ENCODE results near the gene DNASE1L2.

Gene DNASE1L2

DNA sequence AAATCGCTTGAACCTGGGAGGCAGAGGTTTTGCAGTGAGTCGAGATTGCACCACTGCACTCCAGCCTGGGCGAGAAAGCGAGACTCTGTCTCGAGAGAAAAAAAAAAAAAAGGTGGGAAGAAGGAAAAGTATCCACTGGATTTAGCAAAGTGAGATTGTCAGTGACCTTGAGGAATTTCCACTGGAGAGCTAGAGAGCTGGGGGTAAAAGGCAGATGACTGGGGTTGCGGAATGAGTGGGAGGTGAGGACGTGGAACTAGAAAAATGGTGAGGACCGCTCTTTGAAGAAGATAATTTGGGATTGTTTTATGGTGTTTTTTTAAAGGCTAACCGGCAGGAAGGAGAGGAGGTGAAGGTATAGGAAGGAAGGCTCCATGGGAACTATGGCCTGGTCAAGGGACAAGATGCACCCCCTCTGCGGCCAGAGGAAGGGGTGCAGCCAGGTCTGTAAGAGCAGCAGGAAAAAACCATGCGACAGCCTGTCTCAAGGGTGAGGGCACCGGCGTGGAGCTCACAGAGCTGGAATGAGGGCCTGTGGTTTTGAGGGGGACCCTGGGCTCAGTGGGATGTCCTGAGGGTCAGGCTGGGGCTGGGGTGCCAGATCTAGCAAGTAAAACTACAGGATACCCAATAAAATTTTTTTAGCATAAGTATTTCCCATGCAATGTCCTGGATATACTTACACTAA is 31.7 kb upstream of the DNASE1L2 start:
- peak; percentile 57 for DNase-seq

DNA sequence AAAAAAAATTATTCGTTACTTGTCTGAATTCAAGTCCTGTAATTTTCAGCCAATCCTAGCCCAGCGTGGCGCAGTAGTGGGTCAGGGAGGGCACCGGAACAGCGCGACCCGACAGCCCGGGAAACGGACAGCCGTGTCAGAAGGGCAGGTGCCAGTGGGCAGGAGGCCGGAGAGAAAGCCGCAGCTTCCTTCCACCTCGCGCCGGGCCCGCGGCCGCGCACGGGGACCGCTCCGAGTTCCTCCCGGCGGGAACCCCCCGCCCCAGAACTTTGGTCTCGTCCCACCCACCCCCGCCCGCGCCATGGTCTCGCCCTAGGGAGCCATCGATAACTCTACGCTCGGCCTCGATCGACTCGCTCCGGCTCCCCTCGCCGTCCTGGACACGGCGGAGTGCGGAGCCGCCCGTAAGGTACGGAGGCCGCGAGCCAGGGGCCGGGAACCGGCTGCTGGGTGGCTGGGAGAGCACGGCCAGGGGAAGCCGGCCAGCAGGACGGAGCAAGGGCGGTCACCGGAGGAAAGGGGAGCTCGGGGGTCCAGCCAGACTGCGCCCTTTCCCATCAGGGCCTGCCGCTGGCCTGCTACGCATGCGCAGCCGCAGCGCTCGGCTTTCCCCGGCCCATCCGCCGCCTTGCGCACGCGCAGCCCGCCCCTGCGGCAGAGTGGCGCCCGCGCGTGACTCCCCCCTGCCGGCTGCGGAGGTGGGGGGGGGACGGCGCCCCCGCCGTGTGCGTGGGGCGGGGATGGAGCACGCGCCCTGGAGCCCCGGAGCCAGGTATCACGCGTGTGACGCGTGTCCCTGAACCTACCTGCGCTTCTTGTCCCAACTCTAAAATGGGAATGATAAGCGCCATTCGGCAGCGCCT is 30.9 kb upstream of the DNASE1L2 start, which contains the start of gene MLST8:
TSS of gene MLST8 (plus strand) at position 351 of the 863 bp plus-strand sequence. CDS start 632 bp downstream, outside the sequence.
- DNase-seq: peak; percentile 73

DNA sequence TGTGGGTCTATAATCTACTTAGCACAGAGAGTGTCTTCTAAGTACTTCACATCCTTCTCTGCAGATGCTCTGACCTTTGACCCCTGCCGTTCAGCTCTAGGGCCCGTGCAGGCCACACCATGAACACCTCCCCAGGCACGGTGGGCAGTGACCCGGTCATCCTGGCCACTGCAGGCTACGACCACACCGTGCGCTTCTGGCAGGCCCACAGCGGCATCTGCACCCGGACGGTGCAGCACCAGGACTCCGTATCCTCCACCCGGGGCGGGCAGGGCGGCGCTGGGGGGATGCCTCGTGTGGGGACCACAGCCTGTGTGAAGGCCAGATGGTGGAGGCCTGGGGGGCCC is 30.3 kb upstream of the DNASE1L2 start:
- DNase-seq: no peak

DNA sequence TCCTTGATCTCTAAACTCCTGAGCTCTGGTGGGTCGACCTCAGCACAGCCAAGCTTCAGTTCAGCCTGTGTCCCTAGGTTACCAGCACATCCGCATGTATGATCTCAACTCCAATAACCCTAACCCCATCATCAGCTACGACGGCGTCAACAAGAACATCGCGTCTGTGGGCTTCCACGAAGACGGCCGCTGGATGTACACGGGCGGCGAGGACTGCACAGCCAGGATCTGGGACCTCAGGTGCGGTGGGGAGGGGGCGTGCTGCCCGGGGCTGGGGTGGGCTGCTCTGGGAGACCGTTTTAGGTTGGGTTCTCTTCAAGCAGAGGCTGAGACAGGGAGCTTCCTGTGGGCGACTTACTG is 29.8 kb upstream of the DNASE1L2 start:
- DNase-seq: peak; percentile 9

DNA sequence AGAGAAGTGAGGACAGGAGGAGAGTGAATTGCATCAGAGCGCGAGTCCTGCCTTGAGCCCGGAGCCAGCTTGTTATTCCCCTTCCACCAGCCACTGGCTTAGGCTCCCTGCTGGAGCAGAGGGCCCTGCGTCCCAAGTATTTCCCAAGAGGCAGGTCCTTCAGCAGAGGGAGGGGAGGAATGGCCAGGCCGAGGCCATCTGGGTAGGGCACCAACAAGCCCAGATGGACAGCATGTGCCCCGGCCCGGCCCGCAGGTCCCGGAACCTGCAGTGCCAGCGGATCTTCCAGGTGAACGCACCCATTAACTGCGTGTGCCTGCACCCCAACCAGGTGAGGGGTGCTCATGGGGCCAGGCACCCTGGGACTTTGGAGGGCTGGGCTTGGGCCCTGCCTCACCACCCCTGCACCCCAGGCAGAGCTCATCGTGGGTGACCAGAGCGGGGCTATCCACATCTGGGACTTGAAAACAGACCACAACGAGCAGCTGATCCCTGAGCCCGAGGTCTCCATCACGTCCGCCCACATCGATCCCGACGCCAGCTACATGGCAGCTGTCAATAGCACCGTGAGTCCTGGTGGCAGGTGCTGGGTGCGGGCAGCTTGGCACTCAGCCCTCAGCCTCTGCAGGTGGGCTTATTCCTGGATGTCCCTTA is 29.3 kb upstream of the DNASE1L2 start:
- DNase-seq: no peak

DNA sequence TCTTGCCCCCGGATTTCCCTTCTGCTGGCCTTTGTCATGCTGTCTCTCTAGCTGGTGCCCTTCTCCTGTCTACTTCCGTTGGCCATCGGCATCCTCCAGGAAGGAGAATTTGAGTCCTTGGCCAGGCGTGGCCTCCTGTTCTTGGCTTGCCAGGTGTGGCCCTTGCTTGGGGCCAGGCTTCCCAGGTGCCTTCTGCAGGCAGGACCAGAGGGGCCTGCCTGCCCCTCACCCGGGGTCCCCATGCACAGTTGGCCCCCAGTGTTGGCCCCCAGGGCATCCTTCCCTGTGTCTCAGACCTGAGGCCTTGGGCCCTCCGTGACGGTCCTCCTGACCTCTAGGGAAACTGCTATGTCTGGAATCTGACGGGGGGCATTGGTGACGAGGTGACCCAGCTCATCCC is 28.4 kb upstream of the DNASE1L2 start:
- DNase-seq: no peak

DNA sequence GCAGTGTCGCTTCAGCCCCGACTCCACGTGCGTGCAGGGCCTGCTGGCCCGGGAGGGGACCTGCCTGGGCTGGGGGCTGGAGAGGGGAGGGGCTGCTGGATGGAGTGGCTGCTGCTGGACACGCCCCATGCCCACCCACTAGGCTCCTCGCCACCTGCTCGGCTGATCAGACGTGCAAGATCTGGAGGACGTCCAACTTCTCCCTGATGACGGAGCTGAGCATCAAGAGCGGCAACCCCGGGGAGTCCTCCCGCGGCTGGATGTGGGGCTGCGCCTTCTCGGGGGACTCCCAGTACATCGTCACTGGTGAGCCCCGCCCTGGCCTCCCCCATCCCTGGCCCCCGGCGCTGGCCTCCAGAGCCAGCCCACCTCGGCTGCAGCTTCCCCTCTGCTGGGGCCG is 27.9 kb upstream of the DNASE1L2 start:
- no peak for DNase-seq

DNA sequence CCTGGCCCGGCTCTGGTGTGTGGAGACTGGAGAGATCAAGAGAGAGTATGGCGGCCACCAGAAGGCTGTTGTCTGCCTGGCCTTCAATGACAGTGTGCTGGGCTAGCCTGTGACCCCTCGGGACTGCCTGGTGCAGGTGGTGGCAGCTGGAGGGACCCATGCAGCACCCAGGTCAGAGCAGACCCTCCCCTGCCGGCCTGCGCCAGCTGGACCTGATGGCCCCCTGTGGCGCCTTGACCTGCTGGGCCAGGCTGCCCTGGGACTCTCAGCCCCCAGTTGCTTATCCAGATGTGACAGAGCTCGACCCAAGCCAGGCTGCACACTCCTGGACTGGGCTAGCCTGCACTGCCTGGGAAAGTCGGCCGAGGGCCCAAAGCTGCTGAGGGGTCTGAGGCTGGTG is 27.5 kb upstream of the DNASE1L2 start:
- DNase-seq: no peak

DNA sequence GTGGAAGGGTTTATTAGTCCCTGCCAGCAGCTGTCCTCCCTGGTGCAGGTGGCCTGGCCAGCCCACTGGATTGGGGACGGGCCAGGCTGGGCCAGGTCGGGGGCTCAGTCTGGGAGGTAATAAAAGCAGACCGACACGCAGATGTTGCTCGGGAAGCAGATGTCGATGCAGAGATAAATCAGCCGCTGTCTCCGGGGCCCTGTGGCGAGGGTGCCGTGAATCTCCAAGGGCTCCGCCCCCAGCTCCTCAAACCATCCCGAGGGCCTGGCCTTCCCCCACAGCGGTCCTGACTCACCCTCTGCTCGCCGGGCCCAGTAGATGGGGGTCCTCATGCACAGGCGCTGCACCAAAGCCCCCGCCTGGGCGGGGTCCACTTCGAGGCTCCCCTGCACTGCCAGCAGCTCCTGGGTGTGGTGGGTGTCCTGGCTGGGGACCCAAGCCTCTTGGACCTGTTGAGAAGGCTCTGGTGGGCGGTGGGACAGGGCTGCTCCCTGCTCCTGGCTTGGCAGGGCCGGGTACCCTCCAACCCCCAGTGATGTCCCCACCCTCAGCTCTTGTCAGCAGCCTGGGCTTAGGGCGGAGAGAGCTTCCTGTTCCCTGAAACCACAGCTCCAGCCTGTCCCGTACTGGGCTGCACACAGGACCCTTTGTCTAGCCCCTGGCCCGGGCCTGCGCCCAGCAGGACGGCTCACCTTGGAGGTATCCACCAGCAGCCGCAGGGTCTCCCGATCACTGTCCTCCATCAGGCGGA is 26.8 kb upstream of the DNASE1L2 start:
- DNase-seq: no peak

DNA sequence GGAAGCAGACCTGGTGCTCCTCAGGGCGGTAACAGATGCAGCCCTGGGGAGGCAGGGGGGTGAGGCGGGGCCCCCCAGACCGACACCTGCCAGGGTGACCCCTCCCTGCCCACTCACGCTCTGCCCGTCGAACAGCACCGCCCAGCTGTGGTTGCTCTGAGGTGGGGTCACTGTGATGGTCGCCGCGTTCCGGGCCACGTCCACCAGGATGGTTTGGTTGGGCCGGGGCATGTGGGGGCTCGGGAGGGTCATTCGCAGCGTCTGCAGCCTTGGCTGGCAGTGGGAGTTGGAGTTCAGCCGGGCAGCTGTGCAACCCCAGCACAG is 26.3 kb upstream of the DNASE1L2 start:
- DNase-seq: no peak

DNA sequence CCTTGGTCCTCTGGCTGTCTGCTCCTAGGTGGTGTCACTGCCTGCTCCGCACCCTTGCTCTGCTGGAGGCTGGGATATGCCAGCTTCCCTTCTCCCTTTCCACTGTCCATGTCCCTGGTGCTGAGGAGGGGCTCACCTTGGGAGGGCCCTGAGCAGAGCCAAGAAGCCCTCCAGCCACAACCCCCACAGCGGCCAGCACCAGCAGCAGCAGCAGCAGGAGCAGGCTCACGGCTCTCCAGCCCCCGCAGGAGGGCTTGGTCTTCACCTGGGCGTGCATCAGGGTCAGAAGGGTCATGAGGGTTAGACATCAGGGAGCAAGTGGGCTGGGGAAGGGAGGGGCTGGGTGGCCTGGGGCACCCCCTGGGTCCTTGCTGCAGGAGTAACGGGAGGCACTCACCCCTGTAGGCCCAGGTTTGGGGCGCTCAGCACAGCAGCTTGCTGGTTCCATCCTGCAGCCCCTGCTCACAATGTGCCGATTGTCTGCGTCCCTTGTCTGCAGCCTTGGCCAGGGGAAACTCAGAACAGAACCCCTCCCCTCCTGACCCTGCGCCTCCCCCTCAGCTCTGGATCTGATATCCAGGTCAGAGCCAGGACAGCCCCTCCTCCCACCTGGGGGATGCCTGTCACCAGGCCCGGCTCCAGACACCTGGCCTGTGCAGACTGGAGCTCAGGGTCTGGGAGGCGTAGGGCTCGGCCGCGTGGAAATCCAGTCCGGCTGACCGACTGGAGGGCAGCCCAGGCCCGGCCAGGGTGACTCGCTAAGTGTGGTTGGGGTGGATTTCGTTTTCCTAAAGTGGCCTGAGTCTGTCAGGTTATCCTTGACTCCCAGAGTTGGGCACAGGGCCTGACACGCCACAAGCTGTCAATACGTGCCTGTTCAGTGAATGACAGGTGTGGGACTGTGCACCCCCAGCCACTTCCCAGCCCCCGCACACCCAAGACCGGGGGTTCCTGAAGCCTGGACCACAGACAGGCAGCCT is 25.6 kb upstream of the DNASE1L2 start, which contains the start of gene BRICD5:
TSS of gene BRICD5 (minus strand) at position 478 of the 980 bp plus-strand sequence. CDS start at position 448, 30 bp downstream.
- DNase-seq: no peak

DNA sequence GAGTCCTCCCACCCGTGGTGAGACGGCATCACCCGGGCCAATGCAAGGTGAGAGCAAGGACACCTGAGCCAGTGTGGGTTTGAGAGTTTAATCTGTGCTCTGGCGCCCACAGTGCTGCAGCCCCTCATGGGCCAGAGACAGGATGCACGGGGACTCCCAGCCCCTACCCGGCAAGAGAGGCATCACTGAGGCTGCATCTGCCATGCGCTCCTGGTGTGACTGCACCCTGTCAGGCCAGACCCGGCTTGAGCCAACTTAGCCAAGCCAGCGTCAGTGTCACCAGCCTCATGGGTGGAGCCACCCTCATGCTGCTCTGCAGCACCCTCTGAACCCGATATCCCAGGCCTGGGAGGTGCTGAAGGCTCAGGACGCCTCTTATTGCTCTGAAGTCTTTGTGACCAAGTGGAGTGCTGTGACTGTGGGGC is 24.3 kb upstream of the DNASE1L2 start:
- no peak for DNase-seq

DNA sequence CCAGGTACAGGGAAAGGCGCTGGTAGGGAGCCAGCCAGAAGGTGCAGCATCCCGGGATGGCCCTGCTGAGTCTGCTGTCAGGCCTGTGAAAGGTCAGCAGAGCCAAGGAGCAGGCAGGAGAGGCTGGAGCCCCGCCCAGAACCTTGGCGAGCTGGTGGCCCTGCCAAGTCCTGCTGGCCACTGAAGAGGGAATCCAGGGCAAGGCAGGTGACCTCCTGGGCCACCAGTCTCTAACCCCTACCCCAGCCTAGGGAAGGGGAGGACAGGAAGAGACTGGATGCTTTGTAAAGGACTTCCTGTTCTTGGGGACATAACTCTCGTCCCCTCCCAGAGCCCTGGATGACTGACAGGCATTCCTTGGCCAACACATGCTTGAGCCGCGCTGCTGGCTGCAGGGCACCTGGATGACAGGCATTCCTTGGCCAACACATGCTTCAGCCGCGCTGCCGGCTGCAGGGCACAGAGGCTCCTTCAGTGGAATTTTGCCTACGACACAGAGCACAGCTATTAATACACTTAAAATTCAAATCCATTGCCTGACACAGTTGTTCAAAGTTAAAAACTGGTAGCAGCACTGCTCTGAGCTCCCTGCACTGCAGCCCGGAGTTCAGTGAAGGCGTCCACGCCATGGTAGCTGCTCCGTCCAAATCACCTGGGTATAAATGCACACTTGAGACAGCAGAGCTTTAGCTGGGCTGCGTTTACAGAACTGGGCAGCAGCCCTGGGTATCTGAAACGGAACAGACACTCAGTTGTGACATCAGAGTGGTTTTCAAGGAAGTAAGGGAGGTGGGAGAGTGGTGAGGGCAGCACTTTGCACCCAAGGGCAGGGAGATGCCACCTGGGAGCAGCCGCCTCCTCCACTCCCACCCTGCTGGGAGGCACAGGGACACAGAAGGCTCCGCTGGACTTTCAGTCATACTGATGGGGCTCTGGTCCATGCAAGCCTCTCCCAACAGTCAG is 23.6 kb upstream of the DNASE1L2 start:
- peak; percentile 67 for DNase-seq

DNA sequence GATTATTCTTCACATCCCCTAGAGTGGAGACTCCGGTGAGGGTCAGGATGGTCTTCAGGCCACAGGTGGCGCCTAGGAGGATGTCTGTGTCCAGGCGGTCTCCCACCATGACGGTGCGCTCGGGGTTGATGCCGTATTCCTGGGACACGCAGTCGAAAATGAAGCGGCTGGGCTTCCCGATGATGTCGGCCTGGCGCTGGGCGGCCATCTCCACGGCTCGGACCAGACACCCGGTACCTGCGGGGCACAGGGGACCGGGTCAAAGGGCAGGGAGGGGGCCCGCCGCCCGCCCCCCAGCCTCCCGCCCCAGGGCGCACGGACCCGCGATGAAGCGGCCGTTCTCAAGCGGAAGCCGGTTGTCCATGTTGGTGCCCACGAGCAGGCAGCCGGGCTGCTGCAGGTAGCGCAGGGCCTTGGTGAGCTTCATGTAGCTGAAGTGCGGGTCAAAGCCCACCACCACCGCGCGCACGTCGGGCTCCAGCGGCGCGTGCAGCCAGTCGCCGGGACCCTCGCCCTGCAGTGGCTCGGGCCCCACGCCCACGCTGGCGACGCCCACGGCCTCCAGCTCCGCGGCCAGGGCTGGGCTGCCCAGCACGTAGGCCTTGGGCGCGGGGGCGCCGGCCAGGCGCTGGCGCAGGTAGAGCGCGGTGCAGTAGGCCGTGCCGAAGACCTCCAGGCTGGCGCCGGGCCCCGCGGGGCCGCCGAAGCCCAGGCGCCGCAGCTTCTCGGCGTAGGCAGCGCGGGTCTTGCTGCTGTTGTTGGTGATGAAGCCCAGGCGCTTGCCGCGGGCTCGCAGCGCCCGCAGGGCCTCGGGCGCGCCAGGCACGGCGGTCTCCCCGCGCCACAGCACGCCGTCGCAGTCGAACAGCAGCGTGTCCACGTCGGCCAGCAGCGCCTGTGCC is 22.2 kb upstream of the DNASE1L2 start:
- DNase-seq: no peak

DNA sequence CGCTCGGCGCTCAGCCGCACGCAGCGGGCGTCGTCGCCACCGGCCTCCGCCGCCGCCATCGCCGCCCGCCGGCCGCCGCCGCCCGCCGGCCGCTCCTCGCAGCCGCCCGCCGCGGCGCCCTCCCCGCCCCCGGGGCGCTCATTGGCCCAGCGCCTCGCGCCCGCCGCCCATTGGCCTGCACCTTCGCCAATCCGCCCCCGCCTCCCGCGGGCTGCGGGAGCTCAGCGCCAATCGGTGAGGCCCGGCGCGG is 21.6 kb upstream of the DNASE1L2 start, which contains the start of gene PGP:
TSS of gene PGP (minus strand) at position 122 of the 250 bp plus-strand sequence. CDS start at position 59, 63 bp downstream.
- no peak for DNase-seq

DNA sequence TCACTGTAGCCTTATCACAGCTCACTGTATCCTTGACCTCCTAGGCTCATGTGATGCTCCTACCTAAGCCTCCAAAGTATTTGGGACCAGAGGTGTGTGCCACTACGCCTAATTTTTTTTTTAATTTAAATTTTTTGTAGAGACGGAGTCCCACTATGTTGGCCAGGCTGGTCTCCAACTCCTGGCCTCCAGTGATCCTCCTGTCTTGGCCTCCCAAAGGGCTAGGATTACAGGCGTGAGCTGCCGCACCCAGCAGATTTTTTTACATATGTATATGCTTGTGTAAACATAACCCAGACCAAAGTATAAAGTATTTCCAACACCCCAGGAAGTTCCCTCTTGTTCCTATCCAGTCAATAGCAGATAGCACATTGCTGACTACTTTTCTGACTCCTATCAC is 19.9 kb upstream of the DNASE1L2 start:
- no peak for DNase-seq

DNA sequence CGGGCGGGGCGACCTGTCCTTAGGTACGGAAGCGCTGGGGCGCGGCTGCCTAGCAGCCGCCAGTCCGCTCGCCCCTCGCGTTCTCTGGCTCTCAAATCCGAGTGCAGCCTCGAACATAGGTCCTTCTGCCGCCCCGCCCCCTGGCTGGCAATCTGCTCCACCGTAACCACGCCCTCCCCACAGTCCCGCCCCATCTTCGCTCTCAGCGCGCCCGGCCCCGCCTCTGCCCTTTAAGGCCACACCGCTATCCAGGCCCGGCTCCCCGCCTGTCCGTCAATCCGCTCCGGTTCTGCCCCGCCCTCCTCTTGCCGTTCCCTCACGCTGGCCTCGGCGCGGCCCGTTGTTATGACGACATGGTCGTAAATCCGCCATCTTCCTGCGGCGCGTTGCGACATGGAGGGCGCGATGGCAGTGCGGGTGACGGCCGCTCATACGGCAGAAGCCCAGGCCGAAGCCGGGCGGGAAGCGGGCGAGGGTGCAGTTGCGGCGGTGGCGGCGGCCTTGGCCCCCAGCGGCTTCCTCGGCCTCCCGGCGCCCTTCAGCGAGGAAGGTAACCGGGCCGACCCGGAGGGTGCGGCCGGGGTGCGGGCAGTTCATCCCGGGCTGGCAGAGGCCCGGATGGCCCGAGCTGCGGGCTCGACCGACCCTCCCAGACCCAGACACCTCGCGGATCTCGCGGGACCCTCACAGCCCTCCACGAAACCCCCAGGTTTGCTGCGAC is 12.9 kb upstream of the DNASE1L2 start, which contains the start of gene E4F1:
TSS of gene E4F1 (plus strand) at position 371 of the 721 bp plus-strand sequence. CDS start at position 394, 23 bp downstream.
- peak; percentile 97 for DNase-seq

DNA sequence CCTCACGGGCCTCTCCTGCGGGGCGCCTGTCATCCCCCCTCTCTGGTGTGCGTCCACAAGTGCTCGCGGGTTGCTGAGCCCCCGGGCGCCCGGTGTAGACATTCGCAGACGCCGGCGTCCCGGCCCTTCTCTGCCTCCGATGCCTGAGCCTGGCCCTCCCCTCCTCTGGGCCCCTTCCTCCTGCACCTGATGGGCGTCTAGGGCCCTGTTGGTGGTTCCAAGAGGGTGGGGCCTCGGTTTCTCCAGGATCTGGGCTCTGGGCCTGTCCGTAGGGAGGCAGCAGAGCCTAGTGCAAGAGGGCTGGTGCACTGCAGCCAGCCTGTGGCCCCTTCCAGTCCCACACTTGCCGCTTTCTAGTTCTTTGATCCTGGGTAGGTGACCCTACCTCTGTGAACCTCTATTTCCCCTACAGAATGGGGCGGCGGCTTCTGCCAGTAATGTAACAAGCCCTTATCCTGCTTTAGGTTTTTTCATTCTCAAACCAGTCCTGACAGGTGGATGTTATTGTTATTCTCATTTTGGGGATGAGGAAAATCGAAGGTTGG is 12.2 kb upstream of the DNASE1L2 start:
- DNase-seq: no peak
